ENCODE measurements around the gene GRIK4. TPM values are rescaled to one million over a fixed set of nuclear protein-coding genes. Genes with fewer than 3 reads are reported as not detected.

The GRIK4 gene
- total RNA-seq, 1 experiment from 2014 or later, result 3.3 TPM

DNA sequence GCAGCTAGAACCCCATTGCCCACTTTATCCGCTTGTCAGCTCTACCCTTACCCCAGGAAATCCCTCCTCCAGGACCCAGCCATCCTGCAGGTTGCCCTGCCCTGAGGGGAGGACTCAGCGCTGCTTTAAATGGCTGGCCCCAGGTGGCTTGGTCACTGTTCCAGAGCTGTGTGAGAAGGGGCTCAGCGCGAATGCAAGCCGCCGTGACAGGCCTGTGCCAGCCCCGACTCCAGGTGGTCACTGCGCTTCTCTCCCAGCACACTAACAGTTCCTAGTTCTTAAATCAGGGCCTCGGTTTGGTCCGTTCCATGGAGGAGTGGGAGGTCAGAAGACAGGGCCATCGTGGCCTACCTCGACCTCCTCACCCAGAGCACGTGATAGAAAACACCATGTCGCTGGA lies 446.6 kb downstream of the GRIK4 start:
- Mint-ChIP-seq H3K4me1 (peaks cover 28% of the 10 kb centered on the region), H3K36me3 (no peaks in the 10 kb centered on the region), H3K4me3 (no peak overlapping the region), H3K27me3 (ENCODE audit: low read depth) (no peaks in the 10 kb centered on the region), H3K9me3 (no peaks in the 10 kb centered on the region), H3K27ac (no peak overlapping the region)
- ATAC-seq, result no peak
- ChIA-PET CTCF (interaction anchor here (2.3 kb wide), 1 partner anchor 13 kb away, joined by 9 read pairs; no protein-coding TSS in a partner anchor), POLR2A (interaction anchor here (0.5 kb wide), 1 partner anchor 564 kb away, joined by 3 read pairs; no protein-coding TSS in a partner anchor)
- TF ChIP-seq MYBL2 (CRISPR knock-in tag; IDR thresholded peaks at IDR 0.05) (no peak), ZNF138 (CRISPR knock-in tag; conservative IDR thresholded peaks at IDR 0.05) (no peak), KAT7 (CRISPR knock-in tag; IDR thresholded peaks at IDR 0.05; ENCODE audit: borderline replicate concordance) (no peak)
- DNase-seq (ENCODE audit: low spot score), result no peak

DNA sequence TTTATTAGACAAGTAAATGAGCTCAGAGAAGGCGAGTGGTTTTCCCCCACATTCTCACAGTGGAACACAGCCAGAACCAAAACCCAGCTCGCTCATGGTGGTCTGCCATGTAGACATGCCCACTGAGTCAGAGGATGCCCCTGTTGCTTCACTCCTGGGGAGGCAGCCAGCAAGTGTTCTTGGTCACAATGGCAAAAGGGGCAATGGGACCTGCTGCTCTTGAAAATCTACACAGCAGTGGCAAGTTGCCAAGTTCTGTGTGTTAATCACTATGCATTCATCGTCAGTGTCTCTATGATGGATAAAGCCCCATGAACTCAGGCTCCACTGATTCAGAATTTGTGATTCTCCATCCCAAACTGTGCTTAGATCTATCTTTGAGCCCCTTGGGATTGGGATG lies 447.6 kb downstream of the GRIK4 start:
- ChIA-PET CTCF (no interaction called here), POLR2A (no interaction called here)
- H3K27me3 Mint-ChIP-seq (ENCODE audit: low read depth), result no peaks in the 10 kb centered on the region
- H3K27ac Mint-ChIP-seq, result no peak overlapping the region
- H3K9me3 Mint-ChIP-seq, result no peaks in the 10 kb centered on the region
- no peak for DNase-seq (ENCODE audit: low spot score)
- no peak overlapping the region for H3K4me3 Mint-ChIP-seq
- ATAC-seq, result no peak
- no peaks in the 10 kb centered on the region for H3K36me3 Mint-ChIP-seq
- TF ChIP-seq KAT7 (CRISPR knock-in tag; IDR thresholded peaks at IDR 0.05; ENCODE audit: borderline replicate concordance) (no peak), ZNF263 (CRISPR knock-in tag; IDR thresholded peaks at IDR 0.05; ENCODE audit: low read depth) (no peak), SMAD4 (CRISPR knock-in tag; IDR thresholded peaks at IDR 0.05) (no peak)
- H3K4me1 Mint-ChIP-seq, result peaks cover 24% of the 10 kb centered on the region

DNA sequence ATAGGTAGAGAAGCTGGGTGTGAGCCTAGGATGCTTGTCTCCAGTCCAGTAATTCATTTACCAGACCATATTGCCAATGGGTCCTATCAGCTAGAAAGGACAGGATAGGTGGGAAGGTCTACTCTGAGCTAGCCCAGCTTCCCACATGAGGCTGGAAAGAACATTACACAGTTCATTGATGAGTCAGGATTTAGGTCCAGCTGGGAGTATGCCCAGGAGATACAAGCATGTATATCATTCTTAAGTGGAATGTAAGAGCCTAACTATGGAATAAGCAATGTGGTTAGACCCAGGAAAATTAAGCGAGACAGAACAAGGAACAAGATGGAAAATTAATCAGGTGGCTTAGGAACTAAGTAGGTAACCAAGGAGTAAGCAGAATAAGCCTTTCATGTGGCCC lies 453.3 kb downstream of the GRIK4 start:
- no peak for ATAC-seq
- TF ChIP-seq ZNF138 (CRISPR knock-in tag; conservative IDR thresholded peaks at IDR 0.05), result no peak
- no peak for TF ChIP-seq RORB (CRISPR knock-in tag; IDR thresholded peaks at IDR 0.05)
- TF ChIP-seq TP53 (CRISPR knock-in tag; IDR thresholded peaks at IDR 0.05), result no peak
- no peak for TF ChIP-seq GABPB1 (CRISPR knock-in tag; IDR thresholded peaks at IDR 0.05)
- TF ChIP-seq, protein P1, sequence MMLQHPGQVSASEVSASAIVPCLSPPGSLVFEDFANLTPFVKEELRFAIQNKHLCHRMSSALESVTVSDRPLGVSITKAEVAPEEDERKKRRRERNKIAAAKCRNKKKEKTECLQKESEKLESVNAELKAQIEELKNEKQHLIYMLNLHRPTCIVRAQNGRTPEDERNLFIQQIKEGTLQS (CRISPR knock-in tag; conservative IDR thresholded peaks at IDR 0.05), result no peak
- Mint-ChIP-seq H3K27me3 (ENCODE audit: low read depth) (no peaks in the 10 kb centered on the region), H3K27ac (no peak overlapping the region), H3K4me3 (no peak overlapping the region), H3K9me3 (no peaks in the 10 kb centered on the region), H3K4me1 (no peaks in the 10 kb centered on the region), H3K36me3 (no peaks in the 10 kb centered on the region)
- ChIA-PET CTCF (interaction anchor here (1.6 kb wide), 1 partner anchor 230 kb away, joined by 3 read pairs; no protein-coding TSS in a partner anchor), POLR2A (no interaction called here)
- DNase-seq (ENCODE audit: low spot score), result no peak

DNA sequence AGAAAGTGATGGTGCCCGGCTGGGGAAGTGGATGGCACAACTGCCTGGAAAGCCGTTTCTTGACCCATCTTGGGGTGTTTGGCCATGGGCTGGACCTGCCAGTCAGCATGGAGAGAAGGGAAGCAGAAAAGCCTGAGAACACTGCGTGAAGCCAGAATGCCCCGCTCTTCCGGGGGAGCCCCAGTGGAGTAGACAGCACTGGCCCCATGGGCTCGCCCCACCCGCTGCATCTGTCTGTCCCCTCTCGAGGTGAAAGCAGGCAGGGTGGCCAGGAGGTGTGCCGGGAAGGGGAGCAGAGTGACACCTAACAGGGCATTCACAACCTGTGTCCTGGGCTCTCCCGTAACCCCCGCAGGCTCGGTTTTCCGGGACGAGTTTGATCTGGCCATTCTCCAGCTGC lies 455.3 kb downstream of the GRIK4 start:
- Mint-ChIP-seq H3K4me3 (no peak overlapping the region), H3K27ac (no peak overlapping the region), H3K9me3 (no peaks in the 10 kb centered on the region), H3K27me3 (ENCODE audit: low read depth) (no peaks in the 10 kb centered on the region), H3K4me1 (no peaks in the 10 kb centered on the region), H3K36me3 (no peaks in the 10 kb centered on the region)
- ChIA-PET POLR2A (no interaction called here), CTCF (no interaction called here)
- ATAC-seq (no peak), DNase-seq (ENCODE audit: low spot score) (no peak)
- no peak for TF ChIP-seq MYBL2 (CRISPR knock-in tag; IDR thresholded peaks at IDR 0.05)

DNA sequence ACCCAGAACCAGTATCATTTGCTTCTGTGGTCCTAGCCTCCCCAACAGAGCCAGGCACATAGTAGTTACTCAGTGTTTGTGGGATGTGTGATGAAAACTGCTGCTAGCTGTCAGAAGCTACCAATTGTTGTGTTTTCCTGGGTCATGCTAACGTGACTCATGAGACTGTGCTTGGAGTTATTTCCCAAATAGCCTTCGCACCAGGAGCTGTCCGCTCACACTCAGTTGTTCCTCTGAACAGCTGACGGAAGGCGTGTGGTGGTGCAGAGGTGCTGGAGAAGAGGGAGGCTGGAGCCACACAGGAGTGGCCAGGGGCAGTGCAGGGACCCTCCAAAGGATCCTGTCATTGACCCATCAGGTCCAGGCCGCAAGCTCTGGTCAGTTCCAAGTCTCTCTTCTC lies 458.4 kb downstream of the GRIK4 start:
- ChIA-PET CTCF (no interaction called here), POLR2A (no interaction called here)
- Mint-ChIP-seq H3K9me3 (no peaks in the 10 kb centered on the region), H3K27me3 (ENCODE audit: low read depth) (no peaks in the 10 kb centered on the region), H3K4me3 (no peak overlapping the region), H3K4me1 (no peaks in the 10 kb centered on the region), H3K27ac (no peak overlapping the region), H3K36me3 (no peaks in the 10 kb centered on the region)
- DNase-seq (ENCODE audit: low spot score) (no peak), ATAC-seq (no peak)
- TF ChIP-seq ESRRA (CRISPR knock-in tag; IDR thresholded peaks at IDR 0.05; ENCODE audit: borderline replicate concordance) (no peak), ZNF396 (CRISPR knock-in tag; IDR thresholded peaks at IDR 0.05; ENCODE audit: borderline replicate concordance) (no peak), ATF1 (CRISPR knock-in tag; IDR thresholded peaks at IDR 0.05) (no peak), ZNF416 (CRISPR knock-in tag; IDR thresholded peaks at IDR 0.05) (no peak), ZNF219 (CRISPR knock-in tag; IDR thresholded peaks at IDR 0.05; ENCODE audit: borderline replicate concordance) (no peak), SMAD4 (CRISPR knock-in tag; IDR thresholded peaks at IDR 0.05) (no peak), OVOL2 (CRISPR knock-in tag; IDR thresholded peaks at IDR 0.05; ENCODE audit: borderline replicate concordance) (no peak), ZNF232 (CRISPR knock-in tag; IDR thresholded peaks at IDR 0.05) (no peak), ZBTB21 (CRISPR knock-in tag; IDR thresholded peaks at IDR 0.05; ENCODE audit: borderline replicate concordance) (no peak), TEAD1 (CRISPR knock-in tag; IDR thresholded peaks at IDR 0.05) (no peak)
- TF ChIP-seq, protein P2, sequence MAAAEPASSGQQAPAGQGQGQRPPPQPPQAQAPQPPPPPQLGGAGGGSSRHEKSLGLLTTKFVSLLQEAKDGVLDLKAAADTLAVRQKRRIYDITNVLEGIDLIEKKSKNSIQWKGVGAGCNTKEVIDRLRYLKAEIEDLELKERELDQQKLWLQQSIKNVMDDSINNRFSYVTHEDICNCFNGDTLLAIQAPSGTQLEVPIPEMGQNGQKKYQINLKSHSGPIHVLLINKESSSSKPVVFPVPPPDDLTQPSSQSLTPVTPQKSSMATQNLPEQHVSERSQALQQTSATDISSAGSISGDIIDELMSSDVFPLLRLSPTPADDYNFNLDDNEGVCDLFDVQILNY (CRISPR knock-in tag; IDR thresholded peaks at IDR 0.05), result no peak
- TF ChIP-seq, protein P3, sequence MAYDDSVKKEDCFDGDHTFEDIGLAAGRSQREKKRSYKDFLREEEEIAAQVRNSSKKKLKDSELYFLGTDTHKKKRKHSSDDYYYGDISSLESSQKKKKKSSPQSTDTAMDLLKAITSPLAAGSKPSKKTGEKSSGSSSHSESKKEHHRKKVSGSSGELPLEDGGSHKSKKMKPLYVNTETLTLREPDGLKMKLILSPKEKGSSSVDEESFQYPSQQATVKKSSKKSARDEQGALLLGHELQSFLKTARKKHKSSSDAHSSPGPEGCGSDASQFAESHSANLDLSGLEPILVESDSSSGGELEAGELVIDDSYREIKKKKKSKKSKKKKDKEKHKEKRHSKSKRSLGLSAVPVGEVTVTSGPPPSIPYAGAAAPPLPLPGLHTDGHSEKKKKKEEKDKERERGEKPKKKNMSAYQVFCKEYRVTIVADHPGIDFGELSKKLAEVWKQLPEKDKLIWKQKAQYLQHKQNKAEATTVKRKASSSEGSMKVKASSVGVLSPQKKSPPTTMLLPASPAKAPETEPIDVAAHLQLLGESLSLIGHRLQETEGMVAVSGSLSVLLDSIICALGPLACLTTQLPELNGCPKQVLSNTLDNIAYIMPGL (CRISPR knock-in tag; IDR thresholded peaks at IDR 0.05), result no peak

Measured in WTC11 (cell line).